ENCODE data around the gene ZNF14. TPM values are rescaled to one million over a fixed set of nuclear protein-coding genes. Genes with fewer than 3 reads are reported as not detected.
A peak's percentile ranks its signal among the peaks of the same experiment; 100 is the strongest.
"Not testable (repeated sequence)": the region's sequence is repeated elsewhere in the genome, so short reads cannot be mapped to it uniquely, and the experiment has no call there.

The ZNF14 gene
- polyA plus RNA-seq, 1 experiment = 1.2 TPM

DNA sequence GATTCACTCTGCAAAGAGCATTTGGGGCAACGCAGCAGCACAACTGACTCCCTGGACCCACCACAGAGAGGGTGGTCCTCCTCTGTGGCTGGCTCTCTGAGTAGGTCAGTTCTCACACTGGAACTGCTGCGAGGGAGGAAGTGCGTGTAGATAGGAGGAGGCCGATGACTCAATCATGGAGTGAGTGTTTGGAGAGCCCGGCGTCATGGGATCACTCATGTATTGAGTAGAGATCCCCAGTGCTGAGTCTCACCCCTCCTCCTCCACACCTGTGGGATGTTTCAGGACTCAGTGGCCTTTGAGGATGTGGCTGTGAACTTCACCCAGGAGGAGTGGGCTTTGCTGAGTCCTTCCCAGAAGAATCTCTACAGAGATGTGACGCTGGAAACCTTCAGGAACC is 55.3 kb downstream of the ZNF14 start:
- CTCF ChIA-PET = no interaction called here
- H3K27me3 ChIP-seq (ENCODE audit: control insufficient read depth, insufficient read depth, low read length) = no peaks in the 10 kb centered on the region

DNA sequence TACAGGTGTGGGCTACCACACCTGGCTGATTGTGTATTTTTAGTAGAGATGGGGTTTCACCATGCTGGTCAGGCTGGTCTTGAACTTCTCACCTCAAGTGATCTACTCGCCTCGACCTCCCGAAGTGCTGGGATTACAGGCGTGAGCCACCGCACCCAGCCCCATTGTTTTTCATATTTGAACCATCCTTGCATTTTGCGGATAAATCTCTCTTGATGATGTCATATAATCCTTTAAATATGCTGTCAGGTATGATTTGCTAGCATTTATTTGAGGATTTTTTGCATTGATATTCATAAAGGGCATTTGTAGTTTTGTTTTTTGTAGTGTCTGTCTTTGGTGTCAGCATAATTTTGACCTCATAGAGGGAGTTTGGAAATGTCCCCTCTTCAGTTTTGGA is 58.6 kb downstream of the ZNF14 start:
- ChIA-PET POLR2A (no interaction called here), CTCF (no interaction called here)
- Histone ChIP-seq H3K4me3 (ENCODE audit: low read depth, low read length) (no peak overlapping the region), H3K36me3 (ENCODE audit: control insufficient read depth, insufficient read depth, low read length) (peaks cover 8% of the 10 kb centered on the region), H3K27me3 (ENCODE audit: control insufficient read depth, insufficient read depth, low read length) (no peaks in the 10 kb centered on the region)
- TF ChIP-seq, protein P1, sequence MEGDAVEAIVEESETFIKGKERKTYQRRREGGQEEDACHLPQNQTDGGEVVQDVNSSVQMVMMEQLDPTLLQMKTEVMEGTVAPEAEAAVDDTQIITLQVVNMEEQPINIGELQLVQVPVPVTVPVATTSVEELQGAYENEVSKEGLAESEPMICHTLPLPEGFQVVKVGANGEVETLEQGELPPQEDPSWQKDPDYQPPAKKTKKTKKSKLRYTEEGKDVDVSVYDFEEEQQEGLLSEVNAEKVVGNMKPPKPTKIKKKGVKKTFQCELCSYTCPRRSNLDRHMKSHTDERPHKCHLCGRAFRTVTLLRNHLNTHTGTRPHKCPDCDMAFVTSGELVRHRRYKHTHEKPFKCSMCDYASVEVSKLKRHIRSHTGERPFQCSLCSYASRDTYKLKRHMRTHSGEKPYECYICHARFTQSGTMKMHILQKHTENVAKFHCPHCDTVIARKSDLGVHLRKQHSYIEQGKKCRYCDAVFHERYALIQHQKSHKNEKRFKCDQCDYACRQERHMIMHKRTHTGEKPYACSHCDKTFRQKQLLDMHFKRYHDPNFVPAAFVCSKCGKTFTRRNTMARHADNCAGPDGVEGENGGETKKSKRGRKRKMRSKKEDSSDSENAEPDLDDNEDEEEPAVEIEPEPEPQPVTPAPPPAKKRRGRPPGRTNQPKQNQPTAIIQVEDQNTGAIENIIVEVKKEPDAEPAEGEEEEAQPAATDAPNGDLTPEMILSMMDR (IDR thresholded peaks at IDR 0.05; ENCODE audit: insufficient read depth, low read depth, low read length) = no peak
- no peak for DNase-seq (ENCODE audit: low read depth)

More for the DNA sequence above, 55.3 kb downstream of the ZNF14 start:
- TF ChIP-seq, protein P1 (IDR thresholded peaks at IDR 0.05; ENCODE audit: insufficient read depth, low read depth, low read length) = no peak
- peaks cover 12% of the 10 kb centered on the region for H3K36me3 ChIP-seq (ENCODE audit: control insufficient read depth, insufficient read depth, low read length)
- no peak overlapping the region for H3K4me3 ChIP-seq (ENCODE audit: low read depth, low read length)
- POLR2A ChIA-PET = no interaction called here
- DNase-seq (ENCODE audit: low read depth) = no peak

DNA sequence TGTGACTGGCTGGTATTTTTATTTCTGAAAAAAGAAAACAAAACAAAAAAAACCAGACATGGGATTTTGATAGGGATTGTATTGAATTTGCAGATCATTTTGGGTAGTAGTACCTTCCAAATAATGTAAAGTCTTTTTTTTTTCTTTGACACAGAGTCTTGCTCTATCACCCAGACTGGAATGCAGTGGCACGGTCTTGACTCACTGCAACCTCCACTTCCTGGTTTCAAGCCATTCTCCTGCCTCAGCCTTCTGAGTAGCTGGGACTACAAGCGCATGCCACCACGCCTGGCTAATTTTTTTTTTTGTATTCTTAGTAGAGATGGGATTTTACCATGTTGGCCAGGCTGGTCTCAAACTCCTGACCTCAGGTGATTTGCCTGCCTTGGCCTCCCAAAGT is 60.1 kb downstream of the ZNF14 start:
- no peaks in the 10 kb centered on the region for H3K27me3 ChIP-seq (ENCODE audit: control insufficient read depth, insufficient read depth, low read length)
- DNase-seq (ENCODE audit: low read depth) = no peak
- H3K4me3 ChIP-seq (ENCODE audit: low read depth, low read length) = no peak overlapping the region
- POLR2A ChIA-PET = no interaction called here
- H3K36me3 ChIP-seq (ENCODE audit: control insufficient read depth, insufficient read depth, low read length) = peaks cover 3% of the 10 kb centered on the region; the same call in 1 of the 2 replicates
- TF ChIP-seq, protein P1 (IDR thresholded peaks at IDR 0.05; ENCODE audit: insufficient read depth, low read depth, low read length) = no peak
- CTCF ChIA-PET = interaction anchor here (0.7 kb wide), 1 partner anchor 238 kb away, joined by 5 read pairs; no protein-coding TSS in a partner anchor

DNA sequence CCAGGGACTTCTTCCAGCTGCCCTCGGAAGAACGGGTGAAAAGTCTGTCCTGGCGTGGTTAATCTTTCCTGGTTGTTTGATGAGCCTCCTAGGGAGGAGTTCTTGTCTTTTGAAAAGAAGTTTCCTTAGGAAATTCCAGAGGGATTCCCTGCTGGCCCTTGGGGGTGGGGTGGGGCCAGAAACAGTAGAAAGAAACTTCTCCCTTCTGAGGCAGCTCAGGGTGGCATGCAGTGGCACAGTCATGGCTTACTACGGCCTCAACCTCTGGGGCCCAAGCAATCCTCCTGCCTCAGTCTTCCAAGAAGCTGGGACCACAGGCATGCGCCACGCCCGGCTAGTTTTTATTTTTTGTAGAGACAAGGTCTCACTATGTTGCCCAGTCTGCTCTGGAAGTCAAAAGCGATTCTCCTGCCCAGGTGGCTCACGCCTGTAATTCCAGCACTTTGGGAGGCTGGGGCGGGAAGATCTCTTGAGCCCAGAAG is 62.8 kb downstream of the ZNF14 start:
- ChIA-PET POLR2A (no interaction called here), CTCF (interaction anchor here (2.2 kb wide), 1 partner anchor 290 kb away, joined by 8 read pairs; no protein-coding TSS in a partner anchor)

DNA sequence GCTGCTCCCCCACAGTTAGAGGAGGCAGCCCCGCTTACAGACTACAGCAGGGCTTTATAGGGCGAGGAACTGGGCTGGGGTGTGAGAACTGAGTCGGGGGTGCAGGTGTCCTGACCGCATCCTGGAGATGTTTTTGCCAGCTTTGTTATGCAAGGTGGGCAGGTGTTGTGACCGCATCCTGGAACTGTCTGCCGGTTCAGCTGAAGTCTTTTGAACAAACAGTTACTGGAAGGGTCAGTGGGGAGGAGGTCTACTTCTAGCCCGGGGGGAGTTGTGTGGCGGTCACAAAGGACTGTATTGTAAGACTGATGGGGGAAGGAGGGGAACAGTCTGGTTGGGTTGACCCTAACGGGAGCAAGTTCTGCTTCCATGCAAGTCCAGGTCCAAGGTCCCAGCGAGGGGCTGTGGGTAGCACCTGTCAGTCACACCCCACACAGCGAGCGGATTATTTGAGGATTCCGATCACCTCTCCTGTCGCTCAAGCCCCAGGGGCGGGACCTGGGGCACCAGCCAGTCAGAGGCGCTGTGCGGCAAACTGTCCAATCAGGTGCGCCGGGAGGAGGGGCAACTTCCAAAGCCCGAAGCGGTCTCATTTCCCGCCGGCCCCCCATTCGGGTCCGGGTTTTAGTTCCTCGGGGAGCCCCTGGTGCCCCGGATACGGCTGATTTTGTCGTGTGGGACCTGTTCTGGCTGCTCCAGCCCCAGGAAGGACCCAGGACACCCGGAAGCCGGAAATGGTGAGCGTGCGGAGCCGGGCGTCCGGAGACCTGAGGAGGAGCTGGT is 64.5 kb downstream of the ZNF14 start, which contains the start of gene ZNF101:
TSS of gene ZNF101 (plus strand) at position 610 of the 783 bp plus-strand sequence. CDS start at position 735, 125 bp downstream.
- TF ChIP-seq, protein P1 (IDR thresholded peaks at IDR 0.05; ENCODE audit: insufficient read depth, low read depth, low read length) = no peak
- CTCF ChIA-PET = interaction anchor here (2.2 kb wide), 1 partner anchor 292 kb away, joined by 8 read pairs; no protein-coding TSS in a partner anchor
- no peaks in the 10 kb centered on the region for H3K36me3 ChIP-seq (ENCODE audit: control insufficient read depth, insufficient read depth, low read length)

More for the DNA sequence above, 62.8 kb downstream of the ZNF14 start:
- H3K4me3 ChIP-seq (ENCODE audit: low read depth, low read length) = no peak overlapping the region
- no peaks in the 10 kb centered on the region for H3K27me3 ChIP-seq (ENCODE audit: control insufficient read depth, insufficient read depth, low read length)
- no peaks in the 10 kb centered on the region for H3K36me3 ChIP-seq (ENCODE audit: control insufficient read depth, insufficient read depth, low read length)
- no peak for DNase-seq (ENCODE audit: low read depth)
- TF ChIP-seq, protein P1 (IDR thresholded peaks at IDR 0.05; ENCODE audit: insufficient read depth, low read depth, low read length) = no peak

DNA sequence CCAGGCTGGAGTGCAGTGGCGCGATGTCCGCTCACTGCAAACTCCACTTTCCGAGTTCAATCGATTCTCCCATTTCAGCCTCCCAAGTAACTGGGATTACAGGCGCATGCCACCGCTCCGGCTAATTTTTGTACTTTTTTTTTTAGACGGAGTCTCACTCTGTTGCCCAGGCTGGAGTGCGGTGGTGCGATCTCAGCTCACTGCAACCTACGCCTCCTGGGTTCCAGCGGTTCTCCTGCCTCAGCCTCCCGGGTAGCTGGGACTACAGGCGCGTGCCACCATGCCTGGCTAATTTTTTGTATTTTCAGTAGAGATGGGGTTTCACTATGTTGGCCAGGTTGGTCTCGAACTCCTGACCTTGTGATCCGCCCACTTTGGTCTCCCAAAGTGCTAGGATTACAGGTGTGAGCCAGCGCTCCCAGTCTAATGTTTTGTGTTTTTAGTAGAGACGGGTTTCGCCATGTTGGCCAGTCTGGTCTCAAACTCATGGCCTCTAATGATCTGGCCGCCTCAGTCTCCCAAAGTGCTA is 67.4 kb downstream of the ZNF14 start:
- CTCF ChIA-PET = not testable (repeated sequence)

More for the DNA sequence above, 64.5 kb downstream of the ZNF14 start, which contains the start of gene ZNF101:
- Histone ChIP-seq H3K27me3 (ENCODE audit: control insufficient read depth, insufficient read depth, low read length) (no peaks in the 10 kb centered on the region), H3K4me3 (ENCODE audit: low read depth, low read length) (peak within 1 kb of the TSS; percentile 89)
- peak; percentile 59 for DNase-seq (ENCODE audit: low read depth)
- POLR2A ChIA-PET = no interaction called here

More for the DNA sequence above, 67.4 kb downstream of the ZNF14 start:
- H3K27me3 ChIP-seq (ENCODE audit: control insufficient read depth, insufficient read depth, low read length); POLR2A ChIA-PET; H3K36me3 ChIP-seq (ENCODE audit: control insufficient read depth, insufficient read depth, low read length); H3K4me3 ChIP-seq (ENCODE audit: low read depth, low read length); DNase-seq (ENCODE audit: low read depth): not testable (repeated sequence)

Measured in BJ (cell line).